ENCODE results near the gene ANAPC5.

The ANAPC5 gene

DNA sequence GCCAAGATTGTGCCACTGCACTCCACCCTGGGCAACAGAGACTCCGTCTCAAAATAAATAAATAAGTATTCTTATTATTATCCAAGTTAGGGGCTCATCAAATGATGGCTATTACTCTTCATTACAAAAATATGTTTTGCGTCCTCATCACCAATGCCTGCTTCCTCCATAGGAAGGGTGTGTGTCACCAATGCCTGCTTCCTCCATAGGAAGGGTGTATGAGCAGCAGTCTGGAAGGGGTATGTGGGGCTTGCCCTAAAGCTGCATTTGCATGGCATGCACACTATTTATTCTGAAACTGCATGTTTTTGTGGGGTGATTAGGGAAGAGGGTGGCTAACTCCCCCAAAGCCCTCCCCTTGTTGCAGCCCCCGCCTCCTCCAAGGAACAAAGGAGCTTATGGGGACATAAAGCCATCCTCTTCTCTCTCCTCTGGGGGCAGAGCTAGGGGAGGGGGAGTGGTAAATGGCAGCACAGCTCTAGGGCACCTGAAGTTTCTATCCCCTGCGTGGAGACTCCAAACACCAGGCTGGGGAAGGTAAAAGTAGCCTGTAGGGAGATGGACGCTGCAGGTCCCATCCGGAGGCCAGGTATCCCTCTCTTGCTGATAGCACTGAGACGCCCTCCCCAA lies 57.0 kb downstream of the ANAPC5 start:
- POLR2A ChIA-PET: interaction anchor here (0.6 kb wide), 1 partner anchor 826 kb away, joined by 3 read pairs; no protein-coding TSS in a partner anchor
- H3K9me3 ChIP-seq (ENCODE audit: control extremely low read depth in 1 of 5, control insufficient read depth in 4 of 5, insufficient read depth in 2 of 5, low read depth in 1 of 5, low read length in 4 of 5): no peaks in the 10 kb centered on the region

DNA sequence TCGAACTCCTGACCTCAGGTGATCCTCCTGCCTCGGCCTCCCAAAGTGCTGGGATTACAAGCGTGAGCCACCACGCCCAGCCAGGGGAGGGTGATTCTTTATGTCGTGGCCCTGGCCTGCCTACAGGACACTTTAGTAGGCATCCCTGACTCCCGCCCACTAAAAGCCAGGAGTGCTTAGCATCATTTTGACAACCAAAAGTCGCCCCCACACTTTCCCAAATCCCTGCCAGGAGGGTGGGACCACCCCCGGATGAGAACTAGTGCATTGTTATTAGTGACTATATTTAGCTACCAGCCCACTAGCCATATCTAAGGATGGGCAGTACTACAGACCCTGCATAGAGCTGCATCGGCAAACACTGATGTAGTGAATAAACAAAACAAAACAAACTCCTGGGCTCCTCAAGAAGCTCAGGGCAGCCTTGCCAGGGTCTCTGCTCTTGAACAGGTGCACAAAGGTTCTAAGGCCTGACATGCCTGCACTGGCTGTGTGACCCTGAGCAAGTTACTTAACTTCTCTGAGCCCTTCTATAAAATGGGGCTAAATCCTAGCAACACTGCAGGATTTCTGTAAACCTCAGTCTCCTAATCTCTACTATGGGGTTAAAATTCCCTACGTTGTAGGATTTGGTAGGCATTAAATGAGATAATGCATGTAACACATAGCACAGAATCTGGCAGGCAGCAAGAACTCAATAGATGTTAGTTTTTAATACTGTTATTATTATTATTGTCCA lies 57.9 kb downstream of the ANAPC5 start:
- no peak overlapping the region for H3K27ac ChIP-seq (ENCODE audit: insufficient read depth in 1 of 2, low read depth in 1 of 2, low read length in 2 of 2, poor library complexity in 1 of 2, severe bottlenecking in 2 of 2)
- ChIA-PET POLR2A (no interaction called here), CTCF (interaction anchor here (0.9 to 1.6 kb wide), 3 partner anchors 12 to 97 kb away, joined by 3 to 7 read pairs (median 4); no protein-coding TSS in a partner anchor)
- H3K27me3 ChIP-seq (replicated peaks in 2 of 5; ENCODE audit: control insufficient read depth in 4 of 5, insufficient read depth in 5 of 5, low read length in 4 of 5): no peaks in the 10 kb centered on the region
- 100% methylated on average over 4 of the region's 10 CpGs for WGBS (ENCODE audit: insufficient coverage)
- peaks cover 11 to 29% (median 23%) of the 10 kb centered on the region in 4 experiments for H3K4me1 ChIP-seq (ENCODE audit: control extremely low read depth in 1 of 4, control insufficient read depth in 4 of 4, insufficient read depth in 4 of 4, low read length in 3 of 4)
- DNase-seq: no peak
- no peak overlapping the region for H3K4me3 ChIP-seq (ENCODE audit: control insufficient read depth in 1 of 7, extremely low read depth in 1 of 7, insufficient read depth in 4 of 7, low read depth in 2 of 7, low read length in 6 of 7)
- H3K9me3 ChIP-seq (ENCODE audit: control extremely low read depth in 1 of 5, control insufficient read depth in 4 of 5, insufficient read depth in 2 of 5, low read depth in 1 of 5, low read length in 4 of 5): no peaks in the 10 kb centered on the region
- H3K36me3 ChIP-seq (ENCODE audit: control insufficient read depth in 4 of 4, insufficient read depth in 4 of 4, low read length in 3 of 4): peaks cover 0 to 14% (median 8%) of the 10 kb centered on the region in 4 experiments

More for the DNA sequence above, 57.0 kb downstream of the ANAPC5 start:
- peaks cover 0 to 8% (median 5%) of the 10 kb centered on the region in 4 experiments for H3K36me3 ChIP-seq (ENCODE audit: control insufficient read depth in 4 of 4, insufficient read depth in 4 of 4, low read length in 3 of 4)
- peaks cover 11 to 29% (median 23%) of the 10 kb centered on the region in 4 experiments for H3K4me1 ChIP-seq (ENCODE audit: control extremely low read depth in 1 of 4, control insufficient read depth in 4 of 4, insufficient read depth in 4 of 4, low read length in 3 of 4)
- H3K27ac ChIP-seq (ENCODE audit: insufficient read depth in 1 of 2, low read depth in 1 of 2, low read length in 2 of 2, poor library complexity in 1 of 2, severe bottlenecking in 2 of 2): peak overlapping the region in 1 of 2 experiments; percentile 71
- CTCF ChIA-PET: interaction anchor here (0.6 to 1.6 kb wide), 5 partner anchors 9 to 98 kb away, joined by 3 to 7 read pairs (median 3); no protein-coding TSS in a partner anchor
- peak overlapping the region; percentile 76 to 93 (median 84) for H3K4me3 ChIP-seq (ENCODE audit: control insufficient read depth in 1 of 7, extremely low read depth in 1 of 7, insufficient read depth in 4 of 7, low read depth in 2 of 7, low read length in 6 of 7)
- peak in 2 of 3 donors; percentile 59 to 67 for DNase-seq
- H3K27me3 ChIP-seq (replicated peaks in 2 of 5; ENCODE audit: control insufficient read depth in 4 of 5, insufficient read depth in 5 of 5, low read length in 4 of 5): no peaks in the 10 kb centered on the region
- WGBS (ENCODE audit: insufficient coverage): 17% methylated on average over 3 of the region's 7 CpGs

DNA sequence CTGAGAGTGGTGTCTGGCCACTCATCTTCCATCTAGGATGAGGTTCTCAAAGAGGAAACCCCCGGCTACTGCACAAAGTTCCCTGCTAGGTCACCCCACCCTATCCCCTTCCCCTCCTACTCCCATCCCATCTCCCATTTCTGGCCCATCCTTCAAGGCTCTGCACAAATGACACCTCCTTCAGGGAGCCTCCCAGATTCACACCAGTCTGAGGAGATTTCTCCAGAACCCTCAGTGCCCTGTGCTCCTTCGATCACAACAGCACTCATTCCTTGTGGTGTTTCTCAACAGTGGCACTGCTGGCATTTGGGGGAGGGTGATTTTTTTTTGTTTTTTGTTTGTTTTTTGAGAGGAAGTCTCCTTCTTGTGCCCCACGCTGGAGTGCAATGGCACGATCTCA lies 58.6 kb downstream of the ANAPC5 start:
- 100% methylated on average over 1 of the region's 4 CpGs for WGBS (ENCODE audit: insufficient coverage)
- CTCF ChIA-PET: no interaction called here

DNA sequence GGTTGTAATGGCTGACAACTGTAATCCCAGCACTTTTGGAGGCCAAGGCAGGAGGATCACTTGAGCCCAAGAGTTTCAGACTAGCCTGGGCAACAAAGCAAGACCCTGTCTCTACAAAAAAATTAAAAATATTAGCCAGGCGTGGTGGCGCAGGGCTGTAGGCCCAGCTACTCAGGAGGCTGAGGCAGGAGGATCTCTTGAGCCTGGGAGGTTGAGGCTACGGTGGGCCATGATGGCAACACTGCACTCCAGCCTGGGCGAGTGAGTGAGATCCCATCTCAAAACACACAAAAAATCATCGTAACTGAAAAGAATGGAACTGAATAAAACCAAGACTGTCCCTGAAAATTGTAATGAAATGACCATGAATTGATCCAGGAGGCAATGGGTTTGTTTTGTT lies 61.8 kb downstream of the ANAPC5 start:
- Histone ChIP-seq H3K27ac (ENCODE audit: insufficient read depth in 1 of 2, low read depth in 1 of 2, low read length in 2 of 2, poor library complexity in 1 of 2, severe bottlenecking in 2 of 2) (no peak overlapping the region), H3K27me3 (replicated peaks in 2 of 5; ENCODE audit: control insufficient read depth in 4 of 5, insufficient read depth in 5 of 5, low read length in 4 of 5) (no peaks in the 10 kb centered on the region), H3K36me3 (ENCODE audit: control insufficient read depth in 4 of 4, insufficient read depth in 4 of 4, low read length in 3 of 4) (peaks cover 0 to 17% (median 8%) of the 10 kb centered on the region in 4 experiments), H3K4me3 (ENCODE audit: control insufficient read depth in 1 of 7, extremely low read depth in 1 of 7, insufficient read depth in 4 of 7, low read depth in 2 of 7, low read length in 6 of 7) (no peak overlapping the region), H3K9me3 (ENCODE audit: control extremely low read depth in 1 of 5, control insufficient read depth in 4 of 5, insufficient read depth in 2 of 5, low read depth in 1 of 5, low read length in 4 of 5) (no peaks in the 10 kb centered on the region), H3K4me1 (ENCODE audit: control extremely low read depth in 1 of 4, control insufficient read depth in 4 of 4, insufficient read depth in 4 of 4, low read length in 3 of 4) (peaks cover 7 to 31% (median 19%) of the 10 kb centered on the region in 4 experiments)
- 100% methylated on average over 3 of the region's 5 CpGs for WGBS (ENCODE audit: insufficient coverage)
- CTCF ChIA-PET: no interaction called here
- POLR2A ChIA-PET: no interaction called here
- no peak for DNase-seq

More for the DNA sequence above, 58.6 kb downstream of the ANAPC5 start:
- Histone ChIP-seq H3K36me3 (ENCODE audit: control insufficient read depth in 4 of 4, insufficient read depth in 4 of 4, low read length in 3 of 4) (peaks cover 0 to 14% (median 8%) of the 10 kb centered on the region in 4 experiments), H3K9me3 (ENCODE audit: control extremely low read depth in 1 of 5, control insufficient read depth in 4 of 5, insufficient read depth in 2 of 5, low read depth in 1 of 5, low read length in 4 of 5) (no peaks in the 10 kb centered on the region), H3K4me1 (ENCODE audit: control extremely low read depth in 1 of 4, control insufficient read depth in 4 of 4, insufficient read depth in 4 of 4, low read length in 3 of 4) (peaks cover 11 to 33% (median 26%) of the 10 kb centered on the region in 4 experiments), H3K4me3 (ENCODE audit: control insufficient read depth in 1 of 7, extremely low read depth in 1 of 7, insufficient read depth in 4 of 7, low read depth in 2 of 7, low read length in 6 of 7) (no peak overlapping the region), H3K27me3 (replicated peaks in 2 of 5; ENCODE audit: control insufficient read depth in 4 of 5, insufficient read depth in 5 of 5, low read length in 4 of 5) (no peaks in the 10 kb centered on the region), H3K27ac (ENCODE audit: insufficient read depth in 1 of 2, low read depth in 1 of 2, low read length in 2 of 2, poor library complexity in 1 of 2, severe bottlenecking in 2 of 2) (no peak overlapping the region)
- no peak for DNase-seq
- POLR2A ChIA-PET: no interaction called here

DNA sequence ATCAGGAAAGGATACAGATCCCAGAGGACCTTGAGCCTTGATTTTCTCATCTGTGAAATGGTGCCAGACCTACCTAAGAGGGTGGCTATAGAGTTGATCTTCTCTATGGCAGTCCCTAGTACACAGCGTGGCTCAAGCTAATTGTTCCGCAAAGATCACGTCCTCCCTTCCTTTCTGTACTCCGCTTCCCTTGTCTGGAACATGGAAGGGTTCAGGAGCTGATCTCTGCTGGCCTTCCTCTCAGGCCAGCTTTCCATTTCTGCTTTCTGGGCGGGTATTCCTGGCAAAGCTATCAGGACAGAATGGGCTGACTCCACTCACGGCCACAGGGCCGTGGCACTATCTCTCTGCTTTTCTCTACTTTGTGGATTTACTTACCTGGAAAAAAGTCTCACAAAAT lies 62.2 kb downstream of the ANAPC5 start:
- 98% methylated on average over 4 of the region's 7 CpGs for WGBS (ENCODE audit: insufficient coverage)
- Histone ChIP-seq H3K36me3 (ENCODE audit: control insufficient read depth in 4 of 4, insufficient read depth in 4 of 4, low read length in 3 of 4) (peaks cover 0 to 18% (median 8%) of the 10 kb centered on the region in 4 experiments), H3K4me3 (ENCODE audit: control insufficient read depth in 1 of 7, extremely low read depth in 1 of 7, insufficient read depth in 4 of 7, low read depth in 2 of 7, low read length in 6 of 7) (no peak overlapping the region), H3K4me1 (ENCODE audit: control extremely low read depth in 1 of 4, control insufficient read depth in 4 of 4, insufficient read depth in 4 of 4, low read length in 3 of 4) (peaks cover 6 to 26% (median 15%) of the 10 kb centered on the region in 4 experiments), H3K27me3 (replicated peaks in 2 of 5; ENCODE audit: control insufficient read depth in 4 of 5, insufficient read depth in 5 of 5, low read length in 4 of 5) (no peaks in the 10 kb centered on the region), H3K27ac (ENCODE audit: insufficient read depth in 1 of 2, low read depth in 1 of 2, low read length in 2 of 2, poor library complexity in 1 of 2, severe bottlenecking in 2 of 2) (no peak overlapping the region), H3K9me3 (ENCODE audit: control extremely low read depth in 1 of 5, control insufficient read depth in 4 of 5, insufficient read depth in 2 of 5, low read depth in 1 of 5, low read length in 4 of 5) (no peaks in the 10 kb centered on the region)
- CTCF ChIA-PET: no interaction called here
- POLR2A ChIA-PET: no interaction called here
- no peak for DNase-seq

DNA sequence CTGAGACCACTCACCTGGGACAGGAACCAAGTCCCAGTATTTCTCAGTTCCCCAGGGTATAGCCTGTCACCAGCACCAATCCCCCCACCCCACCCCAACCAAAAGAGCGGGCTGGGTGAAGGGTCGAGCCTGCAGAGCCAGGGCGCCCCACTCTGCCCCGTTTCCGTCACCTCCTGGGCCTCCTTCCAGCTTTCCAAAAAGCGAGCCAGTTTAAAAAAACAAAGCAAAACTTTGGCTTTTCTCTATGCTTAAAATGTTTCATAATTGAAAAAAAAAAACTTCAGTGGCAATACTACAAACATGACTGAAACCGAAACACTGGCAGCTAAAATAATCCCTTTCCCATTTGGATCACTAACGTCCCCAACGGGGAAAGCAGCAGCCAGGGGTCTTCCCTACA lies 63.2 kb downstream of the ANAPC5 start:
- ChIA-PET CTCF (interaction anchor here (1.4 kb wide), 1 partner anchor 46 kb away, joined by 3 read pairs; no protein-coding TSS in a partner anchor), POLR2A (no interaction called here)

More for the DNA sequence above, 63.2 kb downstream of the ANAPC5 start:
- H3K27me3 ChIP-seq (replicated peaks in 2 of 5; ENCODE audit: control insufficient read depth in 4 of 5, insufficient read depth in 5 of 5, low read length in 4 of 5): no peaks in the 10 kb centered on the region
- H3K4me1 ChIP-seq (ENCODE audit: control extremely low read depth in 1 of 4, control insufficient read depth in 4 of 4, insufficient read depth in 4 of 4, low read length in 3 of 4): peaks cover 0 to 18% (median 12%) of the 10 kb centered on the region in 4 experiments
- H3K4me3 ChIP-seq (ENCODE audit: control insufficient read depth in 1 of 7, extremely low read depth in 1 of 7, insufficient read depth in 4 of 7, low read depth in 2 of 7, low read length in 6 of 7): peak overlapping the region in 1 of 7 experiments; percentile 50
- H3K9me3 ChIP-seq (ENCODE audit: control extremely low read depth in 1 of 5, control insufficient read depth in 4 of 5, insufficient read depth in 2 of 5, low read depth in 1 of 5, low read length in 4 of 5): no peaks in the 10 kb centered on the region
- 58% methylated on average over 2 of the region's 9 CpGs for whole genome bisulfite sequencing (ENCODE audit: insufficient coverage)
- peaks cover 5 to 25% (median 9%) of the 10 kb centered on the region in 4 experiments for H3K36me3 ChIP-seq (ENCODE audit: control insufficient read depth in 4 of 4, insufficient read depth in 4 of 4, low read length in 3 of 4)
- H3K27ac ChIP-seq (ENCODE audit: insufficient read depth in 1 of 2, low read depth in 1 of 2, low read length in 2 of 2, poor library complexity in 1 of 2, severe bottlenecking in 2 of 2): no peak overlapping the region
- no peak for DNase-seq
